GM19455 (cell line): ENCODE measurements around the gene ZDHHC1.
"Not testable (repeated sequence)": the region's sequence is repeated elsewhere in the genome, so short reads cannot be mapped to it uniquely, and the experiment has no call there.

Experiments used
- ATAC-seq: cut with Tn5 transposase; IDR thresholded peaks from one replicate; pipeline ENCODE4 v1.9.1; 2021; ENCODE audit not compliant: unreplicated experiment

ZDHHC1 gene

GRCh38 chr16:67364600-67365235, 51.6 kb downstream of the ZDHHC1 start:
- no peak for ATAC-seq

GRCh38 chr16:67361038-67361437, 55.2 kb downstream of the ZDHHC1 start:
- no peak for ATAC-seq

DNA sequence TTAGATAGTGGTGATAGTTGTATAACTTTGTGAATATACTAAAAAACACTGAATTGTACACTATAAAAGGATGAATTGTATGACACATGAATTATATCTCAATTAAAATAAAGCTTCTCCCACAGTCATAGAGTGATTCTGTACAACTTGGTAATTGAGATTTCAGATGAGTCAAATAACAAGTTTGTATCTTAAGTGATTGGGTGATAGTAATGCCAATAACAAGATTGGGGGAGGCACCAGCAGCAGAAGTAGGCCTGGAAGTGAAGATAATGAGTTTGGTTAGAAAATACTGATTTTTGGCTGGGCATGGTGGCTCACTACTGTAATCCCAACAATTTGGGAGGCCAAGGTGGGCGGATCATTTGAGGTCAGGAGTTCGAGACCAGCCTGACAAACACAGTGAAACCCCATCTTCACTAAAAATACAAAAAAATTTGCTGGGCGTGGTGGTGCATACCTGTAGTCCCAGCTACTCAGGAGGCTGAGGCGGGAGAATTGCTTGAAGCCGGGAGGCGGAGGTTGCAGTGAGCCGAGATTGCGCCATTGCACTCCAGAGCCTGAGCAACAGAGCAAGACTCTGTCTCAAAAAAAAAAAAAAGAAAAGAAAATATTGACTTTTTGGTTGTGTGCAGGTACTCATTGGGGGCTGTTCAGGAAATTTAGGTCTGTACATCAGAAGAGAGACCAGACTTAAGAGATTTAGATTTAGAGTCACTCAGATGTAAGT, 56.6 kb downstream of the ZDHHC1 start:
- ATAC-seq: not testable (repeated sequence)

DNA sequence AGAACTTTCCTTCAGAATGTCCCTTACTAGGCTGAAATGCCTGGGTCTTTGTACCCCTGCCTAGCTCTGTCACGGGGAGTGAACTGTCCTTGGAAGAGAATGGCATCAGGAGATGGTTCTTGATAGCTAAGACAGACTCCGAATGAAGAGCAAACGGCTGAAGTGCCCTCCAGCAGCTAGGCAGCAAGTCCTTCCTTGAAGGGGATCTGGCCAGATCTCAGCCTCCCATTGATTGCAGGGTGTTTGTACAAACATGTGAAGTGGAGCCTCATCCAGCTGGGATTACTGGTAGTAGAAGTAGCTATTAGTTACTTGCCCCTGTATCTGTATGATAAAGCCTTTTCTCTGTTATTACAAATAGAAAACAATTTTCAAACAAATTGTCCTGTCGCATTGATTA, 58.7 kb downstream of the ZDHHC1 start:
- ATAC-seq: no peak

DNA sequence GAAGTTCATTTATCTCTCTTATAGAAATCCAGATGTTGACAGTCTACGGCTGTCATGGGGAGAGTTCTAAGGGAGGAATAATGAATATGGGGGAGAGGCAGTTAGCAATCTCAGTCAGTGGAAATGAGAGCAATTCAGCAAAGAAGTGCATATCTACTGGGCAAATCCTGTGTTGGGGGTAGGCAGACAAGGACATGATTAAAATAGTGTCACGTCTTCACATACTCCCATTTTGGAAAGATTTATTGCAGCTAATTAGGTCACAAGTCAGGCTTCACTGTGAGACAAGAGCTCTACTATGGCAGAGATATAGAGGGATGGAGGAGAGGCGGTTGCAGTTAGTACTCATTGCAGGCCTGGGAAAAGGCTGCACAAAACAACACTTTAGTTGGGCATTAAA, 59.9 kb downstream of the ZDHHC1 start:
- no peak for ATAC-seq

GRCh38 chr16:67352463-67352862, 63.8 kb downstream of the ZDHHC1 start:
- ATAC-seq: not testable (repeated sequence)

- no peak for ATAC-seq
Observed at GRCh38 chr16:67350324-67350723, 66.0 kb downstream of the ZDHHC1 start.

DNA sequence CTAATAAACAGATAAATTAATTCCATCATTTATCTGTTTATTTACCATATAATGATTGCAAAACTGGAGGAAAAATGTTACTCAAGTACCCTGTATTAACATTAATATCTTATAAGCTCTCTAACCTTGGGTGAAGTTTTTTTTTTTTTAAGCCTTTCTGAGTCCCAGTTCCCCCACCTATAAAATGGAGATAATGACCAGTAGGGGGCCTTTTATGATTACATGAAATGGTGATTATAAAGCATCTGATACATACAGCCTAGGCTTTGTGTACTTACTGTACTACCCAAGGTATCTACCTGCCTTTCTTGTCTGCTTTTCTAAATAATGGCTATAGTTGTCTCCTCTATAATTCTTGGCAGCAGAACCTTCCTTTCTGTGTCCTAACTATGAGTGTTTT, 67.1 kb downstream of the ZDHHC1 start:
- ATAC-seq: no peak

GRCh38 chr16:67346341-67346740, 69.9 kb downstream of the ZDHHC1 start:
- no peak for ATAC-seq

GRCh38 chr16:67345401-67345800, 70.9 kb downstream of the ZDHHC1 start:
- ATAC-seq: no peak
